HCT116 (cell line): ENCODE measurements around the gene TSPAN14. TPM values are rescaled to one million over a fixed set of nuclear protein-coding genes. Genes with fewer than 3 reads are reported as not detected.

Experiments used
- ATAC-seq: fragments of 200-7000 bp; cut with Tn5 transposase; 2 replicates; pipeline ENCODE4 v1.9.1; 2020; ENCODE audit warnings: mild to moderate bottlenecking, moderate library complexity
- BruUV-seq: library from RNA; stranded (reverse); fragments of 400-500 nt; replicated peaks from 2 replicates; lab custom pipeline; 2021; lab: Mats Ljungman, UMichigan
- CTCF ChIA-PET: fragments of 300-600 bp; sonication (Branson Sonifier 250); formaldehyde crosslinking; loops from one replicate; lab custom pipeline; 2021; ENCODE audit warnings: antibody characterized with exemption; lab: Charles Lee
- POLR2A ChIA-PET: fragments of 300-600, 350-600 bp; sonication (Branson Sonifier 250); formaldehyde crosslinking; loops from one replicate; lab custom pipeline; 2021; ENCODE audit warnings: antibody characterized with exemption; lab: Charles Lee
- RAD21 ChIA-PET, 2 experiments: fragments of 300-600 bp; sonication (Branson Sonifier 250); formaldehyde crosslinking; loops; one replicate each; lab custom pipeline; 2023; ENCODE audit warnings: low total read pairs in 2 of 2; ENCODE audit not compliant: uncharacterized antibody in 2 of 2, unreplicated experiment in 2 of 2, low non-redundant PET in 1 of 2; lab: Charles Lee
- DNase-seq: peaks from one replicate; pipeline ENCODE4 v3.0.0-alpha.2; 2010; ENCODE audit warnings: low read depth, low spot score
- H2AFZ ChIP-seq: fragments of 200-600 bp; shearing (Covaris generic), sonication (generic); 2 replicates; pipeline ENCODE4 v1.6.1; 2017; ENCODE audit warnings: low read depth, mixed run types, mixed read lengths, antibody characterized with exemption, low read length; ENCODE audit not compliant: poor library complexity, severe bottlenecking
- H3K27ac ChIP-seq: 2 replicates; pipeline ENCODE4 v1.5.1; 2012; ENCODE audit warnings: low read depth, low read length
- H3K27me3 ChIP-seq: fragments of 200-600 bp; sonication (generic); 2 replicates; pipeline ENCODE4 v1.6.1; 2016; ENCODE audit warnings: mixed run types, low read length, mixed read lengths; ENCODE audit not compliant: insufficient read depth
- H3K36me3 ChIP-seq, 2 experiments: fragments of 200-500 bp in 1 of 2; fragments of 200-600 bp in 1 of 2; sonication (Bioruptor generic) in 1 of 2; sonication (generic) in 1 of 2; 2 replicates each; pipeline versions ENCODE4 v1.5.1 to v1.6.1; 2014 to 2016; ENCODE audit warnings: low read length in 2 of 2, inconsistent platforms in 1 of 2, mixed read lengths in 1 of 2, mixed run types in 1 of 2; ENCODE audit not compliant: insufficient read depth in 2 of 2, control insufficient read depth in 1 of 2
- H3K4me1 ChIP-seq, 2 experiments: fragments of 200-600 bp in 1 of 2; sonication (generic) in 1 of 2; 2 replicates each; pipeline versions ENCODE4 v1.5.1 to v1.6.1; 2012 to 2017; ENCODE audit warnings: low read length in 2 of 2, inconsistent platforms in 1 of 2, mild to moderate bottlenecking in 1 of 2, mixed read lengths in 1 of 2, mixed run types in 1 of 2, moderate library complexity in 1 of 2; ENCODE audit not compliant: insufficient read depth in 2 of 2, control insufficient read depth in 1 of 2
- H3K4me2 ChIP-seq: fragments of 200-600 bp; sonication (generic); 2 replicates; pipeline ENCODE4 v1.6.1; 2017; ENCODE audit warnings: mixed run types, low read length, mixed read lengths
- H3K4me3 ChIP-seq, 2 experiments: fragments of 200-600 bp in 1 of 2; sonication (generic) in 1 of 2; replicated peaks in 1 of 2; 2 replicates each; pipeline ENCODE4 v1.5.1; 2011 to 2016; ENCODE audit warnings: low read length in 2 of 2, control low read depth in 1 of 2, low read depth in 1 of 2, mild to moderate bottlenecking in 1 of 2, mixed read lengths in 1 of 2, mixed run types in 1 of 2
- H3K79me2 ChIP-seq: fragments of 200-600 bp; sonication (generic); 2 replicates; pipeline ENCODE4 v1.6.1; 2017; ENCODE audit warnings: mild to moderate bottlenecking, mixed run types, low read length, moderate library complexity, mixed read lengths; ENCODE audit not compliant: insufficient read depth
- H3K9ac ChIP-seq: fragments of 200-600 bp; sonication (generic); 2 replicates; pipeline ENCODE4 v1.6.1; 2016; ENCODE audit warnings: low read length, mixed read lengths
- H3K9me2 ChIP-seq: fragments of 200-600 bp; sonication (generic), shearing (Covaris generic); 2 replicates; pipeline ENCODE4 v1.6.1; 2017; ENCODE audit warnings: mixed run types, mild to moderate bottlenecking, moderate library complexity; ENCODE audit not compliant: insufficient read depth
- H3K9me3 ChIP-seq, 2 experiments: fragments of 200-500 bp in 1 of 2; fragments of 200-600 bp in 1 of 2; sonication (Bioruptor generic) in 1 of 2; sonication (generic) in 1 of 2; 2 replicates each; pipeline ENCODE4 v1.6.1; 2014 to 2017; ENCODE audit warnings: low read length in 2 of 2, mixed read lengths in 2 of 2, inconsistent platforms in 1 of 2, low read depth in 1 of 2, mild to moderate bottlenecking in 1 of 2, mixed run types in 1 of 2, moderate library complexity in 1 of 2; ENCODE audit not compliant: control insufficient read depth in 1 of 2, insufficient read depth in 1 of 2
- H4K20me1 ChIP-seq: fragments of 200-600 bp; sonication (generic), shearing (Covaris generic); 2 replicates; pipeline ENCODE4 v1.6.1; 2017; ENCODE audit warnings: mixed run types, mild to moderate bottlenecking, moderate library complexity; ENCODE audit not compliant: insufficient read depth
- ATF3 ChIP-seq: IDR thresholded peaks from 2 replicates; pipeline ENCODE4 v1.6.1; 2012
- CBX3 ChIP-seq: IDR thresholded peaks from 2 replicates; pipeline ENCODE4 v1.6.1; 2012; ENCODE audit warnings: low read depth
- CEBPB ChIP-seq: IDR thresholded peaks from 2 replicates; pipeline ENCODE4 v1.6.1; 2012; ENCODE audit warnings: low read depth
- ELF1 ChIP-seq: IDR thresholded peaks from 2 replicates; pipeline ENCODE4 v1.6.1; 2012; ENCODE audit warnings: low read depth, borderline replicate concordance
- FOSL1 ChIP-seq: IDR thresholded peaks from 2 replicates; pipeline ENCODE4 v1.6.1; 2012; ENCODE audit warnings: low read depth
- POLR2A ChIP-seq: IDR thresholded peaks from 2 replicates; pipeline ENCODE4 v1.7.0; 2011; ENCODE audit warnings: borderline replicate concordance; ENCODE audit not compliant: insufficient read depth, insufficient read length; ENCODE audit errors: extremely low read depth
- POLR2AphosphoS5 ChIP-seq: IDR thresholded peaks from 2 replicates; pipeline ENCODE4 v1.6.1; 2011; ENCODE audit warnings: mild to moderate bottlenecking, low read depth, low read length, moderate library complexity
- SIN3A ChIP-seq: IDR thresholded peaks from 2 replicates; pipeline ENCODE4 v1.6.1; 2012; ENCODE audit warnings: low read depth
- SRF ChIP-seq: IDR thresholded peaks from 2 replicates; pipeline ENCODE4 v1.6.1; 2012; ENCODE audit warnings: low read depth
- TCF7L2 ChIP-seq: IDR thresholded peaks from 2 replicates; pipeline ENCODE4 v1.7.0; 2011; ENCODE audit warnings: borderline replicate concordance, inconsistent platforms; ENCODE audit not compliant: insufficient read depth, insufficient read length; ENCODE audit errors: extremely low read depth
- intact Hi-C: fragments of 100-400 bp; cut with micrococcal nuclease; formaldehyde crosslinking; loops from 2 replicates; pipeline ENCODE4 v1.10.0; 2022
- total RNA-seq: library from RNA; stranded (reverse); gene quantifications from one replicate; pipeline ENCODE4 v1.2.1, GENCODE V29; 2021; ENCODE audit not compliant: unreplicated experiment
- TF ChIP-seq, protein P1 (sequence below): IDR thresholded peaks from 2 replicates; pipeline ENCODE4 v1.6.1; 2011; ENCODE audit warnings: mild to moderate bottlenecking, low read length, moderate library complexity; ENCODE audit not compliant: insufficient replicate concordance; ENCODE audit errors: extremely low read depth

The TSPAN14 gene
- total RNA-seq, 1 experiment from 2014 or later, result 86.8 TPM

DNA sequence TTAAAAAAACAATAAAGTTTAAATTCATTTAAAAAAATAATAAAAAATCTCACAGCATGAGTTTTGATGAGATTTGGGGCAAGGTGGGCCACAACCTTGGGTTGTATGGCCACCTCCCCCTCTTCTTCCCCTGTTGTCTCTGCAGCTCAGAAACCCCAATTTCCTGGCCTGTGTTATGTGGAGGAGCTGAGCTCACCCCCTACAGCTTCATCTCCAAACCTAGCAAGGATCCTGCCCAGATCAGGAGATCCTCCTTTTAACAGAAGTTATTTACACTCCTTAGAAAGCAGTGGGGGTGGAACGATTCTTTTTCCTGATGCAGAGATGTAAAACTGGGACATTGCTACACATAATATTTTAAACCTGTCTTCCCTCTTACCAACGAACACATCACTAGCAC, 76.7 kb downstream of the TSPAN14 start:
- no peaks in the 10 kb centered on the region for H3K9me3 ChIP-seq
- ChIA-PET POLR2A (no interaction called here), RAD21 (no interaction called here), CTCF (interaction anchor here (1.5 kb wide), 1 partner anchor 25 kb away, joined by 5 read pairs; no protein-coding TSS in a partner anchor)
- no peak overlapping the region for H3K4me2 ChIP-seq
- DNase-seq, result no peak
- no peaks in the 10 kb centered on the region for H3K27me3 ChIP-seq
- H2AFZ ChIP-seq, result no peak overlapping the region
- no peak overlapping the region for H3K4me3 ChIP-seq
- H3K27ac ChIP-seq, result no peak overlapping the region
- no peaks in the 10 kb centered on the region for H3K79me2 ChIP-seq
- TF ChIP-seq SRF, result no peak
- TF ChIP-seq POLR2A, result no peak
- no peak for TF ChIP-seq TCF7L2
- TF ChIP-seq POLR2AphosphoS5, result no peak
- TF ChIP-seq ATF3, result no peak
- no peak for TF ChIP-seq CBX3
- TF ChIP-seq CEBPB, result no peak
- no peak for TF ChIP-seq FOSL1
- TF ChIP-seq SIN3A, result no peak
- TF ChIP-seq ELF1, result no peak
- TF ChIP-seq, protein P1, sequence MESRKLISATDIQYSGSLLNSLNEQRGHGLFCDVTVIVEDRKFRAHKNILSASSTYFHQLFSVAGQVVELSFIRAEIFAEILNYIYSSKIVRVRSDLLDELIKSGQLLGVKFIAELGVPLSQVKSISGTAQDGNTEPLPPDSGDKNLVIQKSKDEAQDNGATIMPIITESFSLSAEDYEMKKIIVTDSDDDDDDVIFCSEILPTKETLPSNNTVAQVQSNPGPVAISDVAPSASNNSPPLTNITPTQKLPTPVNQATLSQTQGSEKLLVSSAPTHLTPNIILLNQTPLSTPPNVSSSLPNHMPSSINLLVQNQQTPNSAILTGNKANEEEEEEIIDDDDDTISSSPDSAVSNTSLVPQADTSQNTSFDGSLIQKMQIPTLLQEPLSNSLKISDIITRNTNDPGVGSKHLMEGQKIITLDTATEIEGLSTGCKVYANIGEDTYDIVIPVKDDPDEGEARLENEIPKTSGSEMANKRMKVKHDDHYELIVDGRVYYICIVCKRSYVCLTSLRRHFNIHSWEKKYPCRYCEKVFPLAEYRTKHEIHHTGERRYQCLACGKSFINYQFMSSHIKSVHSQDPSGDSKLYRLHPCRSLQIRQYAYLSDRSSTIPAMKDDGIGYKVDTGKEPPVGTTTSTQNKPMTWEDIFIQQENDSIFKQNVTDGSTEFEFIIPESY, result no peak
- BruUV-seq, result no TSS peak
- intact Hi-C loops, result loop anchor here (2.0 to 10.0 kb wide), 3 partner anchors 86 to 276 kb away; no protein-coding TSS in a partner anchor
- peaks cover 3 to 9% of the 10 kb centered on the region in 2 experiments; a peak in 1 of 4 replicates for H3K4me1 ChIP-seq
- no peaks in the 10 kb centered on the region for H4K20me1 ChIP-seq
- ATAC-seq, result no peak
- no peak overlapping the region for H3K9ac ChIP-seq
- no peaks in the 10 kb centered on the region for H3K9me2 ChIP-seq
- H3K36me3 ChIP-seq, result no peaks in the 10 kb centered on the region
